ENCODE data around the gene FLYWCH1. TPM values are rescaled to one million over a fixed set of nuclear protein-coding genes. Genes with fewer than 3 reads are reported as not detected.
A peak's percentile ranks its signal among the peaks of the same experiment; 100 is the strongest.

The FLYWCH1 gene
- total RNA-seq, 1 donor from 2014 or later = 43.5 TPM

GRCh38 chr16:2963723-2964474 is 52.2 kb downstream of the FLYWCH1 start, which contains the start of gene KREMEN2:
TSS of gene KREMEN2 (plus strand) at chr16:2964275. CDS start at chr16:2964521, 246 bp downstream.
- no peak for DNase-seq (ENCODE audit: low spot score)
- intact Hi-C loops (cut with DNase I) = no loop called here

DNA sequence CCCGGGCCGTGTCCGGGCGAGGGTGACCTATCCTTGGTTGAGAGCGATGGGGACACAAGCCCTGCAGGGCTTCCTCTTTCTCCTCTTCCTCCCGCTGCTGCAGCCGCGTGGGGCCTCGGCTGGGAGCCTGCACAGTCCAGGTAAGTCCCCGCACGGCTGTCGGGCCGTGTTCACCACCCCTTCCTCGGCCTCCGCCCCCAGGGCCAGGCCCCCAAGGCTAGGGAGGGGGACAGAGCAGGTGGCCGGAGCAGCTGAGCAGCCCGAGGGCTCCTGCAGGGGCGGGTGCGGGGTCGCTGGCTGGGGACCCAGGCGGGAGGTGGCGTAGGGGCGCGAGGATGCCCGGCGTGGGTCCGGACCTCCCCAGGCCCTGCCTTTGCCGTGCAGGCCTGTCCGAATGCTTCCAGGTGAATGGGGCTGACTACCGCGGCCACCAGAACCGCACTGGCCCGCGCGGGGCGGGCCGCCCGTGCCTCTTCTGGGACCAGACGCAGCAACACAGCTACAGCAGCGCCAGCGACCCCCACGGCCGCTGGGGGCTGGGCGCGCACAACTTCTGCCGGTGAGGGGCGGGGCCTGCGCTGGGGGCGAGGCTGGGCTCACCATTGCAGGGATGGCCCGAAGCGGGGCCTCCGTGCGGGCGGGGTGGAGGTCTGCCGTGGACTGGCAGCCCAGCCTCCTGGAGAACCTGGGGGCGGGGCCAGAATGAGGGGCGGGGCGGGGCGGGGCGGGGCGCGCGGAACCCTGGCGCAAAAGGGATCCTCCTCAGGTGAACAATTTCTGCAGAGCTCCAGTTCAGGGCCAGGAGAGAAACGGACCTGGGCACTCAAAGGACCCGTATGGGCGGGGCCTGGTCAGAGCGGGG is 53.0 kb downstream of the FLYWCH1 start:
- intact Hi-C loops (cut with DNase I) = no loop called here
- DNase-seq (ENCODE audit: low spot score) = no peak

DNA sequence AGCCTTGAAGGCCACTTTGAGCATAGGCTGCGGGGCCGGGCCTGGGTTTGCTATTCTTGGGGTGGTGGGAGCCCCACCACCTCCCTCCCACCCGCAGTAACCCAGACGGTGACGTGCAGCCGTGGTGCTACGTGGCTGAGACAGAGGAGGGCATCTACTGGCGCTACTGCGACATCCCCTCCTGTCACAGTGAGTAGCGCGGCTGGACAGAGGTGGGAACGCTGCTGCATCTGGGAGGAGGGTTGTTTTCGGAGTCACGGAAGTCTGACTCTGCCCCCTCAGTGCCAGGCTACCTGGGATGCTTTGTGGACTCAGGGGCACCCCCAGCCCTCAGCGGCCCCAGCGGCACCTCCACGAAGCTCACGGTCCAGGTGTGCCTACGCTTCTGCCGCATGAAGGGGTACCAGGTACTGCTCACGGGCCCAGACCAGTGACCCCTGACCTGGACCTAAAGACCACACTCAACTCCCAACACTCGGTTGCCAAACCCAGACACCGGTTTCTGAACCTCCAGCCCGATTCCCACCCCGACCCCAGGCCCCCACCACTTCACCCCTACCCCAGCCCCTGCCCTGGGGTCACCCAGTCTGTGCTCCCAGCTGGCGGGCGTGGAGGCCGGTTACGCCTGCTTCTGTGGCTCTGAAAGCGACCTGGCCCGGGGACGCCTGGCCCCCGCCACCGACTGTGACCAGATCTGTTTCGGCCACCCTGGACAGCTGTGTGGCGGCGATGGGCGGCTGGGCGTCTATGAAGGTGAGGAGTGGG is 54.5 kb downstream of the FLYWCH1 start:
- DNase-seq (ENCODE audit: low spot score) = no peak
- intact Hi-C loops (cut with DNase I) = no loop called here

DNA sequence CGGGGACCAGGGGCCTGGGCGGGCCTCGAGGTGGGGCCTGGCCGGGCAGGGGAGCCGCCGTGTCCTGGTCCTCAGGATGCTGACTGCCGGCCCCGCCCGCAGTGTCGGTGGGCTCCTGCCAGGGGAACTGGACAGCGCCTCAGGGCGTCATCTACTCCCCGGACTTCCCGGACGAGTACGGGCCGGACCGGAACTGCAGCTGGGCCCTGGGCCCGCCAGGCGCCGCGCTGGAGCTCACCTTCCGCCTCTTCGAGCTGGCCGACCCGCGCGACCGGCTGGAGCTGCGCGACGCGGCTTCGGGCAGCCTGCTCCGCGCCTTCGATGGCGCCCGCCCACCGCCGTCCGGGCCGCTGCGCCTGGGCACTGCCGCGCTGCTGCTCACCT is 55.1 kb downstream of the FLYWCH1 start:
- no peak for DNase-seq (ENCODE audit: low spot score)
- intact Hi-C loops (cut with DNase I) = no loop called here

DNA sequence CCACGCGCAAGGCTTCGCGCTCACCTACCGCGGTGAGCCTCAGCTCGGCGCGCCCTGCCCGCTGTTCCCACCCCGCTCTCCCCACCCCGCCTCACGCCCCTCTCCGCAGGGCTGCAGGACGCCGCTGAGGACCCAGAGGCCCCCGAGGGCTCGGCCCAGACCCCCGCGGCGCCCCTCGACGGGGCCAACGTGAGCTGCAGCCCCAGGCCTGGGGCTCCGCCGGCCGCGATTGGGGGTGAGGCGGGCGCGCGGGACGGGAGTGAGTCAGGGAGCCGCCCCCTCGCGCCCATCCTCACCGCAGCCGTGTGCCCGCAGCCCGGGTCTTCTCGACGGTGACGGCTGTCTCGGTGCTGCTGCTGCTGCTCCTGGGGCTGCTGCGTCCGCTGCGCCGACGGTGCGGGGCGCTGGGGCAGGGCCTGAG is 55.5 kb downstream of the FLYWCH1 start:
- no peak for DNase-seq (ENCODE audit: low spot score)

DNA sequence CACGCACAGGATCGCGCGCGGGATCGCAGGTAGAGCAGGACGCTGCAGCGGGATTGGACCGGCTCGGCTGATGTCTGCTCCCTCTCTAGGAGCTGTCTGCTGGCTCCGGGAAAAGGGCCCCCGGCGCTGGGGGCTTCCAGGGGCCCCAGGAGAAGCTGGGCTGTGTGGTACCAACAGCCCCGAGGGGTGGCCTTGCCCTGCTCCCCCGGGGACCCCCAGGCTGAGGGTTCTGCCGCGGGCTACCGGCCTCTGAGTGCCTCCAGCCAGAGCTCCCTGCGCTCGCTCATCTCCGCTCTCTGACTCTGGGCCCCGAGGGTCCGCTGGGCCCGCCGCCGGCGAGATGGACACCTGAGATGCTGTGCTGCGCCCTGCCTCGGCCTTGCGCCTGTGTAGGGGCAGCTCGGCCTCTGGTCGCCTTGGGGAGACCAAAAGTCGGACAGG is 56.0 kb downstream of the FLYWCH1 start:
- DNase-seq (ENCODE audit: low spot score) = no peak
- intact Hi-C loops (cut with DNase I) = no loop called here

More for the DNA sequence above, 55.5 kb downstream of the FLYWCH1 start:
- intact Hi-C loops (cut with DNase I) = no loop called here

DNA sequence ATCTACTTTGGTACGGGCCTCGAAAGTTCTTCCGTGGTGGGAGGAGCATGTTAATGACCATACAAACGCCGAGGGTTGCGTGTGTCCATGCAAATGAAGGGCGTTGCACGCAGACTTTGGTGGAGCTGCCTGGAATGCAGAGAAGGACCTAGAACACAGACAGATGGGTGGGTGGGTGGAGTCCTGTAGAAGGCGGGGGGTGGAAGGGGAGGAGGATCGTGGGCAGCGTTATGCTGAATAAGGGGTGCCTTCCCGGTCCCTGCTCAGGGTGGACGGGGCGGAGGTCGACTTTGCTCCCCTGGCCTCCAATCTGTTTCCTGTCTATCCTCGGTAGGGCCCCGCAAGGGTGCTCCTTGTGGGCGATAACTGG is 56.6 kb downstream of the FLYWCH1 start:
- intact Hi-C loops (cut with DNase I) = no loop called here
- no peak for DNase-seq (ENCODE audit: low spot score)

GRCh38 chr16:2968738-2969544 is 57.2 kb downstream of the FLYWCH1 start, which contains the start of gene PAQR4:
TSS of gene PAQR4 (plus strand) at chr16:2969348. CDS start at chr16:2969675, 327 bp downstream.
- intact Hi-C loops (cut with DNase I) = no loop called here
- DNase-seq (ENCODE audit: low spot score) = peak; percentile 93

DNA sequence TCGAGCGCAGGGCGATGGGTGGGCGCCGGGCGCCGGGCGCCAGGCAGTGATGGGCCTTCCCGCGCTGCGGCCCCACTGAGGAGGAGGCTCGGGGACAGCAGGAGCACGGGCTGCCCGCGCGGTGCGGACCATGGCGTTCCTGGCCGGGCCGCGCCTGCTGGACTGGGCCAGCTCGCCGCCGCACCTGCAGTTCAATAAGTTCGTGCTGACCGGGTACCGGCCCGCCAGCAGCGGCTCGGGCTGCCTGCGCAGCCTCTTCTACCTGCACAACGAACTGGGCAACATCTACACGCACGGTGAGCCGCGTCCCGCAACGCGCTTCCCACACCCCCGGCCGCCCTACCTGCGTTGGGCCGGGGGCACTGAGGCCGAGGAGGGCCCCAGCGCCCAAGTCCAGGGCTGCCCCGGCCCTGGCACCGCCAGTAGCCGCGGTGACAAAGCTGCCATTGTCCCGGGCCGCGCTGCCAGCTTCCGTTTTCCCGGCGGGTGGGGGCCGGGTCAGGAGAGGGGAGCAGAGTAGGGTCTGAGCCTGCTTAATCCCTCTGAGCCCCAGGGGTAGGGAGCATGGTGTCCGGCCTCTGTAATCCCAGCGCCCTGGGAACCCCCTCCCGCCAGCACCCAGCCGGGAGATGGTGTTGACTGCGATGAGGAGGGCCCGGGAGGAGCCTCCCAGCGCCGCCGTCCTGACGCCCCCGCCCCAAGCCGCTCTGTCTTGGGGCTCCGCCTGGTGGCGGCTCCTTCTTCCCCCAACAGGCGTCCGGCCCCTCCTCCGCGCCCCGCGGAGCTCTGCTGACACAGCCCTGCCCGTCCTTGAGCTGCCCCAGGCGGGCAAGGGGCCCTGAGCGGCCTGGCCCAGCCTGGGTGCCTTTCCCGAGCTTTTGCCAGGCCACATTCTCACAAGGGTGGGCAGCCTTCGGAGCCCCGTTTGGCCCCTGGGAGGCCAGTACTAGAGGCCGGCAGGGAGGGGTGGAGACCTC is 58.1 kb downstream of the FLYWCH1 start:
- intact Hi-C loops (cut with DNase I) = no loop called here

DNA sequence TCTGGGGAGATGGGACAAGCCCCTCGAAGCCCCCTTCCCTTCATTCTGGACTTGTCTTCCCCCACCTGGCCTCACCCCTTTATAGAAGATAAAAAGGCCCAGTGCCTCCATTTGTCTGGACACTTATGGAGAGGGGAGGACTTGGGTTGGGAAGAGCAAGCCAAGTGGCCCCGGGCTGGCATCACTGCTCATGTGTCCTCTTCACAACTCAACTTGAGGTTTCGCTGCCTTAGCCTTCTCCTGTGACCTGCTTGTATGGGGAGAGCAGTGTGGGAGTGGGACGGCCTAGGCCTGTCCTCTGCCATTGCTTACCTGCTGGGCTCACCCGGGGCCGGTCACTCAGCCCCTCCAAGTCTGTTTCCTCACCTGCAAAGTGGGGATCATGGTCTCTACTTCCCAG is 58.8 kb downstream of the FLYWCH1 start:
- no peak for DNase-seq (ENCODE audit: low spot score)
- intact Hi-C loops (cut with DNase I) = no loop called here

More for the DNA sequence above, 58.1 kb downstream of the FLYWCH1 start:
- peak; percentile 85 for DNase-seq (ENCODE audit: low spot score)

DNA sequence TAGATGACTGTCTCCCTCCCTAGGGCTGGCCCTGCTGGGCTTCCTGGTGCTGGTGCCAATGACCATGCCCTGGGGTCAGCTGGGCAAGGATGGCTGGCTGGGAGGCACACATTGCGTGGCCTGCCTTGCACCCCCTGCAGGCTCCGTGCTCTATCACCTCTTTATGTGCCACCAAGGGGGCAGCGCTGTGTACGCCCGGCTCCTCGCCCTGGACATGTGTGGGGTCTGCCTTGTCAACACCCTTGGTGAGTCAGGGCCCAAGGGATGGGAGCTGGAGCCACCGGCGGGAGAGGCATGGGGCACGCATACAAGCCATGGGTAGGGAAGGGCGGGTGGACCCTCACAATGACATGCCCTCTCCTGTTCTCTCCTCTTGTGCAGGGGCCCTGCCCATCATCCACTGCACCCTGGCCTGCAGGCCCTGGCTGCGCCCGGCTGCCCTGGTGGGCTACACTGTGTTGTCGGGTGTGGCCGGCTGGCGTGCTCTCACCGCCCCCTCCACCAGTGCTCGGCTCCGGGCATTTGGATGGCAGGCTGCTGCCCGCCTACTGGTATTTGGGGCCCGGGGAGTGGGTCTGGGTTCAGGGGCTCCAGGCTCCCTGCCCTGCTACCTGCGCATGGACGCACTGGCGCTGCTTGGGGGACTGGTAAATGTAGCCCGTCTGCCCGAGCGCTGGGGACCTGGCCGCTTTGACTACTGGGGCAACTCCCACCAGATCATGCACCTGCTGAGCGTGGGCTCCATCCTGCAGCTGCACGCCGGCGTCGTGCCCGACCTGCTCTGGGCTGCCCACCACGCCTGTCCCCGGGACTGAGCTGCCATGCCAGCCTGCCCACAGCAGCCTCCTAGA is 59.6 kb downstream of the FLYWCH1 start:
- intact Hi-C loops (cut with DNase I) = no loop called here
- DNase-seq (ENCODE audit: low spot score) = no peak

GRCh38 chr16:2971985-2972784 is 60.5 kb downstream of the FLYWCH1 start:
- no peak for DNase-seq (ENCODE audit: low spot score)
- intact Hi-C loops (cut with DNase I) = no loop called here

- intact Hi-C loops (cut with DNase I) = no loop called here
- no peak for DNase-seq (ENCODE audit: low spot score)
Measured at GRCh38 chr16:2973093-2973492, 61.4 kb downstream of the FLYWCH1 start.

GRCh38 chr16:2973605-2974318 is 62.0 kb downstream of the FLYWCH1 start:
- intact Hi-C loops (cut with DNase I) = no loop called here
- no peak for DNase-seq (ENCODE audit: low spot score)

DNA sequence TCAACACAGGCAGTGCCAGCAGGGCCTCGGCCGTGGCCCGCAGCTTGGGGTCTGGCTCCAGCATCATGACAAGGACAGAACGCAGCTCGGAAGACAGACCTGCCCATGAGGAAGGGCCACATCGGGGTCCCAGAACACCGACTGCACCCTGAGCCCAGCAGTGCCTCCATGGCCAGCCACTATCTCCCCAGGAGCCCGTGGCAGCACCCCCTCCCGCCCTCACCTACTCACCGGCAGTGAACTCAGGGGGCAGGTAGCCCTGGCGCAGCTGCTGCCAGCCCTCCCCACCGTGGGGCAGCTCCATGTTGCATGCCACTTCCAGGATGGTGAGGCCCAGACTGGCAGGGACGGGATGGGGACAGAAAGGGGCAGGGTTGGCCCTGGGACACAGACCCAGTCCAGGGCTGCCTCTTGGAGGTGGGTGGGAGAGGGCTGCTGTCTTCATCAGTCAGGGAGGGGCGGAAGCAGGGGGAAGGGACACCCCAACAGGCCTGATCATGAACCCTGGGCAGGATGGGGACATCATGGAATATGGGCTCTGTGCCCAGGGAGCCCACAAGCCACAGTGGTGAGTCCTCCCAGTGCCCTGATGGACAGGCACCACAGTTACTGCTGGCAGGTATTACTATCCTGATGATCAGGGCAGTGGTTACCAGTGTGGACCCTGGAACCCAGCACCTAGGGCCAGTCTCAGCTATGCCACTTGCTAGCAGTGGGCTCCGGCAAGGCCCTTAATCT is 62.8 kb downstream of the FLYWCH1 start:
- no peak for DNase-seq (ENCODE audit: low spot score)
- intact Hi-C loops (cut with DNase I) = no loop called here

All from cardiac septum (tissue), 1 donor.